GM19452 (cell line): ENCODE data around the gene ANKS3.

Experiments used
- ATAC-seq: cut with Tn5 transposase; IDR thresholded peaks from one replicate; pipeline ENCODE4 v1.9.1; 2021; ENCODE audit not compliant: unreplicated experiment

Gene ANKS3

GRCh38 chr16:4728676-4729075, 5.4 kb downstream of the ANKS3 start:
- no peak for ATAC-seq

GRCh38 chr16:4726616-4727015, 7.5 kb downstream of the ANKS3 start:
- no peak for ATAC-seq

GRCh38 chr16:4724661-4725270, 9.3 kb downstream of the ANKS3 start:
- no peak for ATAC-seq

- no peak for ATAC-seq
Observed at GRCh38 chr16:4723071-4723767, 10.9 kb downstream of the ANKS3 start.

- no peak for ATAC-seq
Observed at GRCh38 chr16:4718466-4718865, 15.6 kb downstream of the ANKS3 start.

GRCh38 chr16:4714996-4715395, 19.1 kb downstream of the ANKS3 start:
- ATAC-seq, result no peak

GRCh38 chr16:4713663-4714501, 20.2 kb downstream of the ANKS3 start:
- ATAC-seq, result no peak

- no peak for ATAC-seq
Observed at GRCh38 chr16:4709481-4709880, 24.6 kb downstream of the ANKS3 start.

- no peak for ATAC-seq
Observed at GRCh38 chr16:4706871-4707270, 27.2 kb downstream of the ANKS3 start.

- no peak for ATAC-seq
Observed at GRCh38 chr16:4704913-4705312, 29.2 kb downstream of the ANKS3 start.

GRCh38 chr16:4704491-4704890, 29.6 kb downstream of the ANKS3 start:
- ATAC-seq, result no peak

- ATAC-seq, result no peak
Observed at GRCh38 chr16:4703906-4704305, 30.2 kb downstream of the ANKS3 start.

GRCh38 chr16:4702466-4702808, 31.6 kb downstream of the ANKS3 start:
- ATAC-seq, result no peak

GRCh38 chr16:4701791-4702465, 32.1 kb downstream of the ANKS3 start:
- ATAC-seq, result no peak

GRCh38 chr16:4700997-4701743, 32.9 kb downstream of the ANKS3 start:
- no peak for ATAC-seq

- ATAC-seq, result no peak
Observed at GRCh38 chr16:4700380-4700996, 33.6 kb downstream of the ANKS3 start.

GRCh38 chr16:4699046-4699556, 35.0 kb downstream of the ANKS3 start:
- ATAC-seq, result no peak

- no peak for ATAC-seq
Observed at GRCh38 chr16:4698321-4699045, 35.6 kb downstream of the ANKS3 start.

- no peak for ATAC-seq
Observed at GRCh38 chr16:4697848-4698291, 36.2 kb downstream of the ANKS3 start.
